BJ (cell line): ENCODE results near the gene PRKD3. TPM values are rescaled to one million over a fixed set of nuclear protein-coding genes. Genes with fewer than 3 reads are reported as not detected.
"Not testable (repeated sequence)": the region's sequence is repeated elsewhere in the genome, so short reads cannot be mapped to it uniquely, and the experiment has no call there.

Experiments
- CTCF ChIA-PET: fragments of 350-600 bp; formaldehyde crosslinking; extraction: SDS; loops from one replicate; lab custom pipeline; 2021; ENCODE audit warnings: antibody characterized with exemption, inconsistent platforms; lab: Yijun Ruan, JAX
- POLR2A ChIA-PET: fragments of 300-600 bp; sonication (Branson Sonifier 250); formaldehyde crosslinking; extraction: SDS; loops from one replicate; lab custom pipeline; 2021; ENCODE audit warnings: antibody characterized with exemption; lab: Charles Lee
- DNase-seq: peaks from one replicate; pipeline ENCODE4 v3.0.0-alpha.2; 2011; ENCODE audit warnings: low read depth
- H3K27me3 ChIP-seq: 2 replicates; pipeline ENCODE4 v1.6.0; 2011; ENCODE audit warnings: low read length; ENCODE audit not compliant: control insufficient read depth, insufficient read depth
- H3K36me3 ChIP-seq: 2 replicates; pipeline ENCODE4 v1.5.1; 2011; ENCODE audit warnings: low read length; ENCODE audit not compliant: control insufficient read depth, insufficient read depth
- H3K4me3 ChIP-seq: 2 replicates; pipeline ENCODE4 v1.5.1; 2011; ENCODE audit warnings: low read depth, mild to moderate bottlenecking, control low read depth, low read length
- CTCF ChIP-seq: IDR thresholded peaks from 2 replicates; pipeline ENCODE4 v1.5.1; 2011; ENCODE audit warnings: low read depth, mild to moderate bottlenecking, control low read depth, inconsistent platforms, low read length, moderate library complexity; ENCODE audit not compliant: insufficient read depth
- polyA plus RNA-seq: library from polyadenylated mRNA; depleted of rRNA; stranded (reverse); fragments of >200 nt; gene quantifications from 2 replicates; pipeline ENCODE4 v1.2.3, GENCODE V29; 2011

Gene PRKD3
- polyA plus RNA-seq, 1 experiment = 12.7 TPM

- Histone ChIP-seq H3K36me3 (no peaks in the 10 kb centered on the region; the same call in 1 of the 2 replicates), H3K27me3 (no peaks in the 10 kb centered on the region), H3K4me3 (no peak overlapping the region)
- ChIA-PET POLR2A (no interaction called here), CTCF (interaction anchor here (1.6 kb wide), 1 partner anchor 12 kb away, joined by 3 read pairs; no protein-coding TSS in a partner anchor)
- DNase-seq = no peak
- TF ChIP-seq CTCF = no peak
These were observed 29.1 kb downstream of the PRKD3 start for GRCh38 chr2:37295469-37296073.

- POLR2A ChIA-PET, DNase-seq, CTCF ChIA-PET, H3K4me3 ChIP-seq, H3K36me3 ChIP-seq, H3K27me3 ChIP-seq: not testable (repeated sequence)
These were observed 29.8 kb downstream of the PRKD3 start for GRCh38 chr2:37294858-37295257.

- no peak for DNase-seq
- no peak for TF ChIP-seq CTCF
- CTCF ChIA-PET = no interaction called here
- H3K4me3 ChIP-seq = no peak overlapping the region
- no peaks in the 10 kb centered on the region; the same call in 1 of the 2 replicates for H3K36me3 ChIP-seq
- H3K27me3 ChIP-seq = no peaks in the 10 kb centered on the region
- POLR2A ChIA-PET = no interaction called here
These were observed 33.0 kb downstream of the PRKD3 start for GRCh38 chr2:37291680-37292079.

- TF ChIP-seq CTCF = 0 out of 2 replicates have a peak, but pooled peaks have one; percentile 9
- no peak for DNase-seq
- CTCF ChIA-PET = no interaction called here
- Histone ChIP-seq H3K4me3 (no peak overlapping the region), H3K27me3 (no peaks in the 10 kb centered on the region), H3K36me3 (no peaks in the 10 kb centered on the region; the same call in 1 of the 2 replicates)
- POLR2A ChIA-PET = no interaction called here
These were observed 36.7 kb downstream of the PRKD3 start for GRCh38 chr2:37287966-37288365.

- Histone ChIP-seq H3K27me3 (no peaks in the 10 kb centered on the region), H3K36me3 (no peaks in the 10 kb centered on the region), H3K4me3 (no peak overlapping the region)
- no peak for TF ChIP-seq CTCF
- no peak for DNase-seq
- ChIA-PET CTCF (interaction anchor here (0.7 to 1.2 kb wide), 3 partner anchors 19 to 111 kb away, joined by 3 read pairs; no protein-coding TSS in a partner anchor), POLR2A (no interaction called here)
These were observed 40.3 kb downstream of the PRKD3 start for GRCh38 chr2:37284381-37284780.
